Amygdala (tissue), 56 donors: Measurements from ENCODE around the gene IPCEF1.

Experiments
- DNase-seq, 56 donors: peaks; one replicate each; lab custom pipeline; 2025; lab: John Stamatoyannopoulos, UW

IPCEF1 gene

GRCh38 chr6:154297721-154298120, 58.9 kb downstream of the IPCEF1 start:
- DNase-seq: no peak

GRCh38 chr6:154297210-154297609, 59.4 kb downstream of the IPCEF1 start:
- no peak for DNase-seq

- no peak for DNase-seq
These were observed 60.9 kb downstream of the IPCEF1 start for GRCh38 chr6:154295733-154296132.

- no peak for DNase-seq
These were observed 63.6 kb downstream of the IPCEF1 start for GRCh38 chr6:154292855-154293519.

GRCh38 chr6:154292066-154292465, 64.5 kb downstream of the IPCEF1 start:
- DNase-seq: no peak

GRCh38 chr6:154289818-154290508, 66.6 kb downstream of the IPCEF1 start:
- DNase-seq: no peak

- DNase-seq: no peak
These were observed 70.8 kb downstream of the IPCEF1 start for GRCh38 chr6:154285826-154286225.

- no peak for DNase-seq
These were observed 72.2 kb downstream of the IPCEF1 start for GRCh38 chr6:154284313-154284853.

- DNase-seq: no peak
These were observed 76.1 kb downstream of the IPCEF1 start for GRCh38 chr6:154280521-154280920.

GRCh38 chr6:154277629-154278017, 79.0 kb downstream of the IPCEF1 start:
- no peak for DNase-seq

- peak in 1 of 56 donors; percentile 16 for DNase-seq
These were observed 79.6 kb downstream of the IPCEF1 start for GRCh38 chr6:154276810-154277628.

- no peak for DNase-seq
These were observed 82.4 kb downstream of the IPCEF1 start for GRCh38 chr6:154274168-154274567.

GRCh38 chr6:154268486-154268885, 88.1 kb downstream of the IPCEF1 start:
- no peak for DNase-seq

- peak in 1 of 56 donors; percentile 13 for DNase-seq
These were observed 89.0 kb downstream of the IPCEF1 start for GRCh38 chr6:154267508-154268106.

GRCh38 chr6:154266560-154267099, 90.0 kb downstream of the IPCEF1 start:
- DNase-seq: no peak

GRCh38 chr6:154261688-154262397, 94.8 kb downstream of the IPCEF1 start:
- peak in 4 of 56 donors; percentile 5 to 43 (median 15) for DNase-seq

GRCh38 chr6:154258064-154258757, 98.4 kb downstream of the IPCEF1 start:
- peak in 3 of 56 donors; percentile 7 to 21 (median 8) for DNase-seq

GRCh38 chr6:154257067-154257466, 99.5 kb downstream of the IPCEF1 start:
- peak in 3 of 56 donors; percentile 11 to 54 (median 16) for DNase-seq

GRCh38 chr6:154252678-154253077, 103.9 kb downstream of the IPCEF1 start:
- DNase-seq: no peak
